Mesenchymal stem cell (in vitro differentiated cells and primary cell): Measurements from ENCODE around the gene CYTH4.

Experiments used
- DNase-seq: peaks from one replicate; pipeline ENCODE4 v3.0.0-alpha.2; 2013
- H2AFZ ChIP-seq: one replicate; pipeline ENCODE4 v1.6.1; 2013; ENCODE audit warnings: low read depth, mild to moderate bottlenecking, control low read depth, inconsistent platforms, low read length, moderate library complexity
- H2AK5ac ChIP-seq: 2 replicates; pipeline ENCODE4 v1.6.1; 2013; ENCODE audit warnings: low read length, moderate library complexity, mild to moderate bottlenecking, inconsistent platforms; ENCODE audit not compliant: severe bottlenecking
- H2BK120ac ChIP-seq: one replicate; pipeline ENCODE4 v1.6.1; 2013; ENCODE audit warnings: low read depth, mild to moderate bottlenecking, inconsistent platforms, low read length, moderate library complexity
- H2BK12ac ChIP-seq, 2 experiments: one replicate each; pipeline ENCODE4 v1.6.1; 2013; ENCODE audit warnings: inconsistent platforms in 2 of 2, low read length in 2 of 2, mild to moderate bottlenecking in 2 of 2, moderate library complexity in 2 of 2, control low read depth in 1 of 2
- H2BK15ac ChIP-seq: one replicate; pipeline ENCODE4 v1.6.1; 2013; ENCODE audit warnings: mild to moderate bottlenecking, low read depth, inconsistent platforms; ENCODE audit not compliant: poor library complexity, severe bottlenecking
- H2BK5ac ChIP-seq: 2 replicates; pipeline ENCODE4 v1.6.1; 2013; ENCODE audit warnings: low read depth, mild to moderate bottlenecking, low read length, control low read depth, inconsistent platforms; ENCODE audit not compliant: poor library complexity, severe bottlenecking
- H3K14ac ChIP-seq, 2 experiments: one replicate each; pipeline ENCODE4 v1.6.1; 2013; ENCODE audit warnings: inconsistent platforms in 2 of 2, low read length in 2 of 2, control low read depth in 1 of 2, mild to moderate bottlenecking in 1 of 2, moderate library complexity in 1 of 2
- H3K18ac ChIP-seq, 2 experiments: one replicate each; pipeline ENCODE4 v1.6.1; 2013; ENCODE audit warnings: inconsistent platforms in 2 of 2, low read length in 2 of 2, control low read depth in 1 of 2, low read depth in 1 of 2, mild to moderate bottlenecking in 1 of 2
- H3K23ac ChIP-seq, 2 experiments: one replicate each; pipeline ENCODE4 v1.6.1; 2013; ENCODE audit warnings: inconsistent platforms in 2 of 2, low read length in 2 of 2, mild to moderate bottlenecking in 2 of 2, moderate library complexity in 2 of 2, control low read depth in 1 of 2
- H3K27ac ChIP-seq: 2 replicates; pipeline ENCODE4 v1.5.1; 2013; ENCODE audit warnings: mild to moderate bottlenecking, moderate library complexity, low read length, control low read depth, inconsistent platforms; ENCODE audit not compliant: poor library complexity, severe bottlenecking
- H3K27me3 ChIP-seq, 2 experiments: 2 replicates each; pipeline versions ENCODE4 v1.6.1 to v1.7.0; 2013; ENCODE audit warnings: low read length in 2 of 2, mild to moderate bottlenecking in 2 of 2, moderate library complexity in 2 of 2, control low read depth in 1 of 2, inconsistent platforms in 1 of 2; ENCODE audit not compliant: control insufficient read depth in 1 of 2, insufficient read depth in 1 of 2
- H3K36me3 ChIP-seq, 2 experiments: 2 replicates each; pipeline versions ENCODE4 v1.6.1 to v1.7.0; 2013; ENCODE audit warnings: low read length in 2 of 2, control low read depth in 1 of 2, inconsistent platforms in 1 of 2, low read depth in 1 of 2, mild to moderate bottlenecking in 1 of 2; ENCODE audit not compliant: insufficient read depth in 2 of 2, control insufficient read depth in 1 of 2
- H3K4ac ChIP-seq, 2 experiments: one replicate each; pipeline ENCODE4 v1.6.1; 2013; ENCODE audit warnings: inconsistent platforms in 2 of 2, low read length in 2 of 2, mild to moderate bottlenecking in 2 of 2, moderate library complexity in 2 of 2, control low read depth in 1 of 2, low read depth in 1 of 2
- H3K4me1 ChIP-seq: 2 replicates; pipeline ENCODE4 v1.6.1; 2013; ENCODE audit warnings: low read depth, low read length, control low read depth; ENCODE audit not compliant: control insufficient read depth, insufficient read depth
- H3K4me2 ChIP-seq: 2 replicates; pipeline ENCODE4 v1.6.1; 2013; ENCODE audit warnings: low read length, mild to moderate bottlenecking, inconsistent platforms; ENCODE audit not compliant: poor library complexity, severe bottlenecking
- H3K4me3 ChIP-seq, 2 experiments: 2 replicates each; pipeline versions ENCODE4 v1.5.1 to v1.7.0; 2013; ENCODE audit warnings: low read length in 2 of 2, mild to moderate bottlenecking in 2 of 2, control low read depth in 1 of 2, low read depth in 1 of 2; ENCODE audit not compliant: insufficient read depth in 1 of 2
- H3K79me1 ChIP-seq: replicated peaks from 2 replicates; pipeline ENCODE4 v1.6.1; 2013; ENCODE audit warnings: mild to moderate bottlenecking, control low read depth, low read length, inconsistent platforms; ENCODE audit not compliant: poor library complexity, severe bottlenecking
- H3K9ac ChIP-seq: 2 replicates; pipeline ENCODE4 v1.7.0; 2013; ENCODE audit warnings: mild to moderate bottlenecking, low read length, moderate library complexity
- H3K9me3 ChIP-seq: 2 replicates; pipeline ENCODE4 v1.7.0; 2013; ENCODE audit warnings: mild to moderate bottlenecking, low read length; ENCODE audit not compliant: control insufficient read depth
- H4K8ac ChIP-seq: one replicate; pipeline ENCODE4 v1.6.1; 2013; ENCODE audit warnings: inconsistent platforms, mild to moderate bottlenecking, low read length, moderate library complexity
- H4K91ac ChIP-seq: one replicate; pipeline ENCODE4 v1.6.1; 2013; ENCODE audit warnings: mild to moderate bottlenecking, low read length, inconsistent platforms
- WGBS: methylation state at CpG from one replicate; pipeline ENCODE4 v1.1.7; 2013; ENCODE audit warnings: mixed read lengths; 5-methylcytosine and 5-hydroxymethylcytosine counted together

CYTH4 gene

DNA sequence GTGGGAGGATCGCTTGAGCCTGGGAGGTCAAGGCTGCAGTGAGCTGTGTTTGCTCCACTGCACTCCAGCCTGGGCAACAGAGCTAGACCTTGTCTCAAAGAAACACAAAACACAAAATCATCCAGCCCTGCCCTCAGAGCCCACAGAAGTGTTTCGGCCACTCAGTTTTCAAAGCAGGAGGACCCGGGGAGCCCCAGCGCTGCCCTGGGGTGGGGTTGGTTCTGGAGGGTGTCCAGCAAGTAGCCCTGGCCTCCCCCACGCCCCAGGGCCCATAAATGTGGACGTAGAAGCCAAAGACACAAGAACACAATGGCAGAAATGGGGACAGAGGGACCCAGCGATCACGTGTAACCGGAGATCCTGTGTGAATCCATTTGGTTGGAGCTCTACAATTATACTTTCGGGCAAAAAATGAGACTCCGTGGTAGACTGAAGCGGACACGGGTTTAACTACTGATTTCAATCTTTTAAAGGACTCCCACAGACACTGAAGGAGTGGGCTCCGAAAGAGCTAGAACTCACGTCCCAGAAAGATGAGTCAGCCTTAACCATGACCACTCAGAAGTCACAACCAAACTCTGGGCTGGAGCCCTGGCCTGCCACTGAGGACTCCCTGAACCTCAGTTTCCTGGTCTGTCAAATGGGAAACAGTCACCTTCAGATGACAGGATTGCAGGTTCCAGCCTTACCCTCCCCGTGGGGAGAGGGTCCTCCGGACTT lies 9.0 kb upstream of the CYTH4 start:
- no peak overlapping the region for H3K4me2 ChIP-seq
- H4K91ac ChIP-seq = peak overlapping the region; percentile 81
- H3K9me3 ChIP-seq = no peaks in the 10 kb centered on the region
- peak overlapping the region; percentile 28 to 42 for H3K4ac ChIP-seq
- H3K23ac ChIP-seq = no peak overlapping the region
- H3K27ac ChIP-seq = peak overlapping the region; percentile 6
- H2BK12ac ChIP-seq = peak overlapping the region in 1 of 2 experiments; percentile 44
- no peak overlapping the region for H2BK5ac ChIP-seq
- H3K14ac ChIP-seq = no peak overlapping the region
- H3K4me3 ChIP-seq = peak overlapping the region in 1 of 2 experiments; percentile 4
- no peaks in the 10 kb centered on the region for H3K79me1 ChIP-seq
- H2BK15ac ChIP-seq = peak overlapping the region; percentile 91
- H3K18ac ChIP-seq = peak overlapping the region; percentile 60 to 62
- WGBS = 59% methylated on average over 17 of the region's 17 CpGs
- peak overlapping the region; percentile 75 for H3K9ac ChIP-seq
- H2AFZ ChIP-seq = no peak overlapping the region
- peak overlapping the region; percentile 29 for H2BK120ac ChIP-seq
- H4K8ac ChIP-seq = peak overlapping the region; percentile 82
- H3K36me3 ChIP-seq = no peaks in the 10 kb centered on the region
- no peak overlapping the region for H2AK5ac ChIP-seq
- no peaks in the 10 kb centered on the region for H3K27me3 ChIP-seq
- peaks cover 11% of the 10 kb centered on the region for H3K4me1 ChIP-seq
- DNase-seq = peak; percentile 74

DNA sequence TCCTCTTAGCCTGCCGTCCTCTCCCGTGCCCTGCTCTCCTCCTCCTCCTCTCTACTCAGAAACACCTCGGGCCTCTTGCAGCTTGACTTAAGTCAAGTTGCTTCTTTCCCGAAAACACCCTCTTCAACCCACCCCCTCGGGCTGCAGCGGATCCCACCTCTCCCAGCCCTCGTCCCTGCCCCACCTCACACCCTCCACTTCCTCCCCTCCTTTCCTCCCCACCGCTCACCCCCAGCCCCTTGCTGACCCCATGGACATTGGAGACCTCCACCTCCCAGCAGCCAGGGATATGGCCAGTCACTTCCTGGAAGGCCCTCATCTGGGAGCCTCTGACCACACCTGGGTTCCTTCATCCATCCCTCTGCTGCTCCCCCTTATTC lies 8.5 kb upstream of the CYTH4 start:
- DNase-seq = no peak
- H2BK12ac ChIP-seq = peak overlapping the region; percentile 75 to 78
- H3K4me2 ChIP-seq = no peak overlapping the region
- peak overlapping the region; percentile 60 to 61 for H3K18ac ChIP-seq
- H3K9me3 ChIP-seq = no peaks in the 10 kb centered on the region
- no peak overlapping the region for H3K14ac ChIP-seq
- peak overlapping the region; percentile 12 for H2BK120ac ChIP-seq
- H3K36me3 ChIP-seq = no peaks in the 10 kb centered on the region
- no peak overlapping the region for H2AK5ac ChIP-seq
- no peak overlapping the region for H2BK5ac ChIP-seq
- peak overlapping the region in 1 of 2 experiments; percentile 11 for H3K4me3 ChIP-seq
- H4K8ac ChIP-seq = peak overlapping the region; percentile 39
- peaks cover 11% of the 10 kb centered on the region for H3K4me1 ChIP-seq
- peak overlapping the region in 1 of 2 experiments; percentile 28 for H3K4ac ChIP-seq
- H4K91ac ChIP-seq = peak overlapping the region; percentile 58
- no peak overlapping the region for H3K9ac ChIP-seq
- no peak overlapping the region for H2AFZ ChIP-seq
- H3K27ac ChIP-seq = no peak overlapping the region
- no peaks in the 10 kb centered on the region for H3K27me3 ChIP-seq
- H3K79me1 ChIP-seq = no peaks in the 10 kb centered on the region
- H2BK15ac ChIP-seq = peak overlapping the region; percentile 61
- no peak overlapping the region for H3K23ac ChIP-seq
- 88% methylated on average over 8 of the region's 8 CpGs for WGBS

- H3K4ac ChIP-seq = peak overlapping the region in 1 of 2 experiments; percentile 17
- peak overlapping the region in 1 of 2 experiments; percentile 55 for H3K14ac ChIP-seq
- no peaks in the 10 kb centered on the region for H3K79me1 ChIP-seq
- H3K36me3 ChIP-seq = no peaks in the 10 kb centered on the region
- no peaks in the 10 kb centered on the region for H3K27me3 ChIP-seq
- H4K8ac ChIP-seq = peak overlapping the region; percentile 27
- no peak overlapping the region for H2AFZ ChIP-seq
- peak overlapping the region; percentile 78 to 93 for H2BK12ac ChIP-seq
- H2BK120ac ChIP-seq = no peak overlapping the region
- H3K27ac ChIP-seq = no peak overlapping the region
- H3K18ac ChIP-seq = peak overlapping the region in 1 of 2 experiments; percentile 83
- no peak overlapping the region for H3K9ac ChIP-seq
- DNase-seq = no peak
- H4K91ac ChIP-seq = peak overlapping the region; percentile 58
- H3K4me2 ChIP-seq = no peak overlapping the region
- H2BK15ac ChIP-seq = peak overlapping the region; percentile 53
- H3K23ac ChIP-seq = no peak overlapping the region
- H3K4me1 ChIP-seq = peaks cover 14% of the 10 kb centered on the region
- H2AK5ac ChIP-seq = peak overlapping the region; percentile 13
- WGBS = 93% methylated on average over 12 of the region's 12 CpGs
- no peak overlapping the region for H3K4me3 ChIP-seq
- H3K9me3 ChIP-seq = no peaks in the 10 kb centered on the region
- H2BK5ac ChIP-seq = no peak overlapping the region
These were observed 7.9 kb upstream of the CYTH4 start for GRCh38 chr22:37274380-37274862.

GRCh38 chr22:37275134-37275533 lies 7.2 kb upstream of the CYTH4 start:
- Histone ChIP-seq H3K4me1 (peaks cover 18% of the 10 kb centered on the region), H2AK5ac (no peak overlapping the region), H3K79me1 (no peaks in the 10 kb centered on the region), H3K27me3 (no peaks in the 10 kb centered on the region), H4K8ac (peak overlapping the region; percentile 32), H2BK5ac (no peak overlapping the region), H3K14ac (no peak overlapping the region), H4K91ac (peak overlapping the region; percentile 53), H2BK15ac (no peak overlapping the region), H3K9ac (no peak overlapping the region), H2BK12ac (peak overlapping the region in 1 of 2 experiments; percentile 93), H3K9me3 (no peaks in the 10 kb centered on the region), H3K4ac (no peak overlapping the region), H3K4me2 (no peak overlapping the region), H3K27ac (no peak overlapping the region), H2BK120ac (peak overlapping the region; percentile 46), H2AFZ (no peak overlapping the region), H3K18ac (peak overlapping the region in 1 of 2 experiments; percentile 64), H3K36me3 (no peaks in the 10 kb centered on the region), H3K23ac (no peak overlapping the region), H3K4me3 (no peak overlapping the region)
- no peak for DNase-seq
- WGBS = 98% methylated on average over 11 of the region's 11 CpGs
